GM19452 (cell line): ENCODE measurements around the gene STIP1.
"Not testable (repeated sequence)": the region's sequence is repeated elsewhere in the genome, so short reads cannot be mapped to it uniquely, and the experiment has no call there.

Source experiments
- ATAC-seq: cut with Tn5 transposase; IDR thresholded peaks from one replicate; pipeline ENCODE4 v1.9.1; 2021; ENCODE audit not compliant: unreplicated experiment

Gene STIP1

GRCh38 chr11:64157631-64158394 is 28.2 kb upstream of the STIP1 start:
- no peak for ATAC-seq

- ATAC-seq: no peak
Observed at GRCh38 chr11:64161037-64161436, 24.9 kb upstream of the STIP1 start.

DNA sequence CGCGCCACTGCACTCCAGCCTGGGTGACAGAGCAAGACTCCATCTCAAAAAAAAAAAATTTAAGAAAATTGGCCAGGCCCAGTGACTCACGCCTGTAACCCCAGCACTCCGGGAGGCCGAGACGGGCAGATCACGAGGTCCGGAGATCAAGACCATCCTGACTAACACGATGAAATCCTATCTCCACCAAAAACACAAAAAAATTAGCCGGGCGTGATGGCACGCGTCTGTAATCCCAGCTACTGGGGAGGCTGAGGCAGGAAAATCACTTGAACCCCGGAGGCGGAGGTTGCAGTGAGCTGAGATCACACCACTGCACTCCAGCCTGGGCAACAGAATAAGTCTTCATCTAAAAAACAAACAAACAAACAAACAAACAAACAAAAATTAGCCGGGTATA is 23.2 kb upstream of the STIP1 start:
- ATAC-seq: not testable (repeated sequence)

GRCh38 chr11:64163951-64164350 is 22.0 kb upstream of the STIP1 start:
- no peak for ATAC-seq

GRCh38 chr11:64164392-64165312 is 21.3 kb upstream of the STIP1 start:
- ATAC-seq: no peak

GRCh38 chr11:64165481-64165841 is 20.5 kb upstream of the STIP1 start:
- ATAC-seq: no peak

DNA sequence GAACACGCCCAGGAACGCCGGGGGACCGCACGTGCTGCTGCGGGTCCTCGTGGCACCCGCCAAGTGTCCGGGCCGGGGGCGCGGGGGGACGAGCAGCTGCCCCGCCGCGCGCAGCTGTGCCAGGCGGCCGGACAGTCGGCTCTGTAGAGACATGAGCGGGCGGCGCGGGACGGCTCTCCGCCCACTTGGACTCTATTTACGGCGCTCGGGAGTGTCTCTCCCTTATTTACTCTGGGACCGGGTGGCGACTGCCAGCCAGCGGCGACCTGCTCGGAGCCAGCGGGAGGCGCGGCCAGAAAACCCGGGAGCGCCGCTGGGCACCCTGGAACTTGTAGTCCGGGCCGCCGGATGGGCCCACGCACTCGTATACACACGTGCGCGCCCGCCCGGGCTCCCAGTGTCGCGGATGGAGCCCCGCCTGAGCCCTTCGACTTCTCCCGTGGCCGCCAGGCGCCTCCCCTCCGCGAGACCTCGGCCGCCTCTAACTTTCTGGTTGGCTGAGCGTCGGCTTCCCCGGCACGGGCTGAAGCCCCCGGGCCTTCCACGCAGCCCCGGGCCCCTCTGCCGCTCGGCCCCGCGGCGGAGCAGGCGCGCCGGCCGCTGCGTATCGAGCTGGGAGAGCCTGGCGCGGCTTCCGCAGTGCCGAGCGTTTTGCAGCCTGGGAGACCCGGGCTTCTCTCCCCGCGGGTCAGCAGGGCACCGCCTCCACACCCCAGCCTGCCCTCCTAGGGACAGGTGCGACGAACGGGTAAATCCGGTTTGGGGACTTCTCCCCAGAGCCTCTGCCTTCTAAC is 19.9 kb upstream of the STIP1 start, which contains the start of gene MACROD1:
TSS of gene MACROD1 (minus strand) at position 272 of the 794 bp plus-strand sequence. CDS start at position 153, 119 bp downstream.
- peak; percentile 80 for ATAC-seq

DNA sequence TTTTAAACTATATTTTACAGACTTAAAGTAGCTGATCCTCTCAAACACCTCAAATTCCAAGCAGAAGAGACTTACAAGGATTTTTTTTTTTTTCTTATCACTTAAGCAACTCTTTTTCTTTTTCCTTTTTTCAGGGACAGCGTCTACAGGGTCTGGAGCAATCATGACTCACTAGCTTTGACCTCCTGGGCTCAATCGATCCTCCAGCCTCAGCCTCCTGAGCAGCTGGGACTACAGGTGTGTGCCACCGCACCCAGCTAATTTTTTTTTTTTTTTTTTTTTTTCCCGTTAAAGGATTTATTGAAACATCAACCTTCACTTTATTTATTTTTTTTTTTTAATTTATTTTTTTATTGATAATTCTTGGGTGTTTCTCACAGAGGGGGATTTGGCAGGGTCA is 15.6 kb upstream of the STIP1 start:
- no peak for ATAC-seq

DNA sequence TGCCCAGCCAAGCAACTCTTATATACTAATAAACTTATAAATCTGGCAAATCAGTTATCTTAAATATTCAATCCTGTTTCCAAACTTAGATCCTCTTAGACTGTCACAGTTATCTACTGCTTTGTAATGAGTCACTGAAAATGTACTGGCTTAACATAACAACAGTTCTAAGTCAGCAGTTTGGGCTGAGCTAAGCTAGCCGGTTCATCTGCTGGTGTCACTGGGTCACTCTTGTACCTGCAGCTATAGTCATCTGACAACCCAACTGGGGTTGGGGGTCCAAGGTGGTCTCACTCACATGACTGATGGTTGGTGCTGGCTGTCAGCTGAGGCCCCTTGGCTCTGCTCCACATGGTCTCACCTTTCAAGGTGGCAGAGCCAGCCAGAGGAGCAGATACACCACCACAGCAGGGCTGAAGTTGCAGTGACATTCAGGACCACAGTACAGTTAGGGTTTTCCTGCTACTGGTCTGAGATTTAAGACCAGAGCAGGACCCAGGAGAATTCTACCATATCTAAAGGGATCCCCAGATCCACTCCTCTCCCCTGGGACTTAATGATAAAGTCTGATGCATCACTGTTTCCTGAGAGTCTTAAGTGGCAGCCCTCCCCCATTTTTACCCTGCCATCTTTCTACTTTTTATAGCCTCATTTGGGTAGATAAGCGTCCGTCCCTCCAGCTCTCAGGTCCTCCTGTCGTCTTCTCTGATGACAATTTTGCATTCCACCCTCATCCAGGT is 12.2 kb upstream of the STIP1 start:
- ATAC-seq: no peak

DNA sequence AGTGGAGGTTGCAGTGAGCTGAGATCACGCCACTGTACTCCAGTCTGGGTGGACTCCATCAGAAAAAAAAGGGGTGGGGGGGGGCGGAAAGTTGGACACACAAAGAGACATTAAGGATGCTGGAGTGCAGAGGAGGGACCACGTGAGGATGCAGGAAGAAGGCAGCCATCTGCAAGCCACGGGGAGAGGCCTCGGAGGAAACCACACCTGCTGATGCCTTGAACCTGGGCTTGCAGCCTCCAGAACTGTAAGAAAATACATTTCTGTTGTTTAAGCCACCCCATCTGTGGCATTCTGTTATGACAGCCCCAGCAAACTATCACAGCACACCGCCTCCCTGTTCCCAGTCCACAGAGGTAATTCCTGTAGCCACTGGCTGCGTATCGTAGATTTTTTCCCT is 9.2 kb upstream of the STIP1 start:
- ATAC-seq: no peak

DNA sequence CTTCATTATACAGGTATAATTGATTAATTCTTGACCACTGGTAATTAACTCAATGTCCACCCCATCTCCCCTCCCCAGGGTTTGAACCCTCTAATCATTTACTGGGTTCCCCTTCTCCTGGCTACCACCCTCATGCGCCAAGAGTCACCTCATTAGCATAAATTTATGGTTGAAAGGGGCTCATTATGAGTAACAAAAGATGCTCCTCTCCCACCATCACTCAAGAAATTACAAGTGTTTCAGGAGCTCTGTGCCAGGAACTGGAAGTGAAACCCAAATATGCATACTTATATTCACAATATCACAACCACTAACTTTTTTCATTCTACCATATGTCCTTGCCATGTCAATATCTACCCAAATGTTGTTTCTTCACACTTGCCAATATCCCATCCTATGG is 7.8 kb upstream of the STIP1 start:
- ATAC-seq: no peak

GRCh38 chr11:64178951-64179639 is 6.9 kb upstream of the STIP1 start:
- ATAC-seq: no peak

DNA sequence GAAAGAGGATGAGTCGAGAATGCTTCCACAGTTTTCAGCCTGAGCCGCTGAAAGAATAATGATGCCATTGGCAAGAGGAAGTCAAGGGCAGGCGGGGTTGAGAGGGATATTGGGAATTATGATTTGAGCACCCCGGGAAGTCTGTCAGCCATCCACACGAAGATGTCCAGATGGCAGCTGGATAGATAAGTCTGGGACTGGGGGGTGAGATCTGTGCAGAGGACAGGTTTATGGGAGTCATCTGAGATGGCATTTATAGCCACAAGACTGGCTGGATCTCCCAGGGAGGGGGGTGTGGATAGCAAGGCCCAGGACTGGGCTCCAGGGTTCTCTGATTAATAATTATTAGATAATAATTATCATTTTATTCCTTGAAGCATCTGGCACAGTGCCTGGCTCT is 5.1 kb upstream of the STIP1 start:
- no peak for ATAC-seq

- no peak for ATAC-seq
Observed at GRCh38 chr11:64181506-64182411, 4.2 kb upstream of the STIP1 start.

GRCh38 chr11:64183890-64184289 is 2.1 kb upstream of the STIP1 start:
- no peak for ATAC-seq

DNA sequence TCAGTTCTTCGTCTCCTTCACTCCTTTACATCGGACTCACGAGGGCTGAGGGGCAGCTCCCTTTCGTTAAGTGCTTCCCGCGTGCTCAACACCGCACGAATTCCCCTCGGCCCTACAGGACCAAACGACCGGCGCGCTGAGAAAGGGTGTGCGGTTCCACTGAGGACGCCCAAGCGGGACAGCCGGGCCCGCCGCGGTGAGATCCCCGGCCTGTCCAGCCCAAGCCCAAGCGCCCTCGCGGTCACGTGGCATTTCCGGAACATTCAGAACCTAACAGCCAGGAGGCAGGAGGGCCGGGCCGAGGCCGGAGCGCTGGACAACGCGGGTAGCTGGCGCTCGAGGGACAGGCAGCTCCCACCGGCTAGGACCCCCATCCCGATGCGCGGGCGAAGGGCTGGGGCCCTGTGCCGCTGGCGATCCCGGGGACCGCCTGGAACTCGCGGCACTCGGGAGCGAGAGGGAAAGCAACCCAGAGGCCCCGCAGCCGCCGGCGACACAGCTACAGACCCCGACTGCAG is 737 bp upstream of the STIP1 start:
- ATAC-seq: peak; percentile 27

DNA sequence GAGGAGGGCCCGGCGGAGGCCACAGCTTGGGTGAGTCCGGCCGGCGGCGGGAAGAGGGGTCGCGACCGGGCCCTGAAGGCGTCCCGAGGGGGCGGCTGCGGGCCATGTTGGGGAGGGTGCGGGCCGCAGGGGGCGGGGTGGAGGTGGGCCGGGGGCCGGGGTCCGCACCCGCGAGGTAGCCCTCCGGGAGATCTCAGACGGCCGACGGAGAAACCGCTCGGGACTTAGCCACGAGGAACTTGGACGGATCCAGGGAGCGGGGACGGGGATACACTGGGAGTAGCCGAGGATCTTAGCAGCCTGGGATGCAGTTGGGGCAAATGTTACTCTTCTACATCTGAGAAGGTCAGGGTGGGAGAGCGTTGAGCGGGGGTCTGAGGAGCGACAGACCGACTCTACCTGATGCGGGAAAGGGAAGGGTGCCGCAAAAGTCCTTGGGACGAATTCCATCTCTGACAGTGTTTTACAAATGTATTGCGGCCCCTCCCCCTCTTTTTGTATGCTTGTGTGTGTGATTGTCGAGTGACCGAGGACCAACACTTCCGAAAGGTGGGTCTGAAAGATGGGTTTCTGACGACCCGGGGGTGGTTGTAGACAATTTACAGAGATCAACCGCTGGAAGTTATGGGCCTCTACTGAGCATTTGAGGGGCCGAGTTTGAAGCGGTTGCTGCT is 658 bp downstream of the STIP1 start:
- no peak for ATAC-seq

GRCh38 chr11:64192434-64192833 is 6.5 kb downstream of the STIP1 start:
- ATAC-seq: no peak
